Ovary (tissue), 3 donors: ENCODE measurements around the gene NAV2.

ENCODE experiments used
- CTCF ChIP-seq, 3 donors: fragments of 450-650 bp in 2 of 3; fragments of 200-600 bp in 1 of 3; IDR thresholded peaks; one replicate each; pipeline versions ENCODE4 v1.5.1 to v1.8.0; 2016 to 2022; ENCODE audit warnings: antibody characterized with exemption in 3 of 3, mild to moderate bottlenecking in 1 of 3
- EP300 ChIP-seq: sonication (generic); formaldehyde crosslinking; IDR thresholded peaks from one replicate; pipeline ENCODE4 v1.6.1; 2017; ENCODE audit warnings: antibody characterized with exemption
- donor health status: DM: no; HTN: no; CAD: no.

DNA sequence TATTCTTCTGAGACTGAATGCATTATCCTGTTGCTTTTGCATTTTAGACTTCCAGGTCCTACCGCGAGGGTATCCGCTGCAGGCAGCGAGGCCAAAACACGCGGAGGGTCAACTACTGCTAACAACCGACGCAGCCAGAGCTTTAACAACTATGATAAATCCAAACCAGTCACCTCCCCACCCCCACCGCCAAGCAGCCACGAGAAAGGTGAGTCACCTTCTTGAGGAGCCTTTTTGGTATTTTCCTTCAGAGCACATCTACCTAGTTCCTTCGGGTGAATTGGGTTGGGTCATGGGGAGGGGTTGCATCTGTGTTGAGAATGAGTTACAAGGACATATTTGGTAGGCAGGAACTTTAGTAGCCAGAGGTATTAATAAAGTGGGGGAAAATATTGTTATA, 179.8 kb downstream of the NAV2 start:
- TF ChIP-seq CTCF (IDR thresholded peaks at IDR 0.05), result no peak
- no peak for TF ChIP-seq EP300
